HepG2 (cell line): Measurements from ENCODE around the gene PDE2A. TPM values are rescaled to one million over a fixed set of nuclear protein-coding genes. Genes with fewer than 3 reads are reported as not detected.

ENCODE experiments used
- ATAC-seq: fragments of 200-7000 bp; cut with Tn5 transposase; 3 replicates; pipeline ENCODE4 v1.9.1; 2020; ENCODE audit warnings: mild to moderate bottlenecking, moderate library complexity
- BruUV-seq: library from RNA; stranded (reverse); fragments of 400-500 nt; replicated peaks from 2 replicates; lab custom pipeline; 2021; lab: Mats Ljungman, UMichigan
- CTCF ChIA-PET: fragments of 300-600 bp; formaldehyde crosslinking; extraction: SDS; loops from one replicate; lab custom pipeline; 2021; ENCODE audit warnings: low total read pairs, inconsistent platforms, low intra/inter-chr PET ratio; lab: Yijun Ruan, JAX
- POLR2A ChIA-PET: fragments of 350-600 bp; sonication (Branson Sonifier 250); formaldehyde crosslinking; loops from one replicate; lab custom pipeline; 2020; ENCODE audit warnings: antibody characterized with exemption, inconsistent platforms; lab: Yijun Ruan, JAX
- DNase-seq: peaks from one replicate; pipeline ENCODE4 v3.0.0-alpha.2; 2015; ENCODE audit warnings: low spot score
- FAIRE-seq: peaks from 3 replicates; lab custom pipeline; 2011; peaks lifted over from hg19 to GRCh38; lab: Jason Lieb, UNC
- H2AFZ ChIP-seq: one replicate; pipeline ENCODE4 v1.6.1; 2011; ENCODE audit warnings: low read length, inconsistent platforms
- H3K27ac ChIP-seq: fragments of 300-600 bp; 3 replicates; pipeline ENCODE4 v1.8.0; 2011; ENCODE audit warnings: mixed run types, mild to moderate bottlenecking, mixed read lengths, low read length, inconsistent platforms; ENCODE audit not compliant: insufficient read depth; ENCODE audit errors: extremely low read length
- H3K27me3 ChIP-seq, 2 experiments: fragments of 200-600 bp in 1 of 2; 2 replicates in 1 of 2; 3 replicates in 1 of 2; pipeline versions ENCODE4 v1.6.0 to v1.8.0; 2011; ENCODE audit warnings: low read length in 2 of 2, mild to moderate bottlenecking in 2 of 2, moderate library complexity in 2 of 2, inconsistent platforms in 1 of 2; ENCODE audit not compliant: insufficient read depth in 2 of 2, control insufficient read depth in 1 of 2
- H3K36me3 ChIP-seq, 2 experiments: fragments of 200-600 bp in 1 of 2; replicated peaks in 1 of 2; 2 replicates in 1 of 2; 3 replicates in 1 of 2; pipeline versions ENCODE4 v1.5.1 to v1.8.0; 2011; ENCODE audit warnings: low read length in 2 of 2, inconsistent platforms in 1 of 2; ENCODE audit not compliant: insufficient read depth in 2 of 2, control insufficient read depth in 1 of 2
- H3K4me1 ChIP-seq: 2 replicates; pipeline ENCODE4 v1.5.1; 2012; ENCODE audit warnings: low read length, inconsistent platforms; ENCODE audit not compliant: insufficient read depth
- H3K4me2 ChIP-seq: 2 replicates; pipeline ENCODE4 v1.6.0; 2011; ENCODE audit warnings: low read depth, low read length, inconsistent platforms
- H3K4me3 ChIP-seq, 3 experiments: fragments of 200-600 bp in 1 of 3; sonication (generic), shearing (Covaris generic) in 1 of 3; replicated peaks in 1 of 3; 2 replicates each; pipeline ENCODE4 v1.5.1; 2011 to 2016; ENCODE audit warnings: low read length in 3 of 3, inconsistent platforms in 2 of 3, low read depth in 2 of 3, mild to moderate bottlenecking in 2 of 3, control low read depth in 1 of 3, mixed read lengths in 1 of 3; ENCODE audit not compliant: insufficient read depth in 1 of 3
- H3K79me2 ChIP-seq: one replicate; pipeline ENCODE4 v1.6.1; 2011; ENCODE audit warnings: low read length, inconsistent platforms; ENCODE audit not compliant: insufficient read depth
- H3K9ac ChIP-seq: 2 replicates; pipeline ENCODE4 v1.6.0; 2011; ENCODE audit warnings: mild to moderate bottlenecking, low read depth, low read length, inconsistent platforms; ENCODE audit not compliant: insufficient read depth
- H3K9me3 ChIP-seq: 2 replicates; pipeline ENCODE4 v1.5.1; 2012; ENCODE audit warnings: mild to moderate bottlenecking, low read length
- H4K20me1 ChIP-seq: 2 replicates; pipeline ENCODE4 v1.6.0; 2011; ENCODE audit warnings: inconsistent platforms, mild to moderate bottlenecking, low read length, moderate library complexity; ENCODE audit not compliant: insufficient read depth
- HOXA5 ChIP-seq: sonication (generic); formaldehyde crosslinking; IDR thresholded peaks from 2 replicates; pipeline ENCODE4 v1.4.0; 2020; ENCODE audit warnings: missing genetic modification reagents
- KDM3A ChIP-seq: IDR thresholded peaks from 2 replicates; pipeline ENCODE4 v1.6.1; 2018; ENCODE audit warnings: low read depth, missing compliant biosample characterization
- ZNF768 ChIP-seq: sonication (generic); formaldehyde crosslinking; IDR thresholded peaks from 2 replicates; pipeline ENCODE4 v1.4.0; 2020; ENCODE audit warnings: missing genetic modification reagents
- WGBS: methylation state at CpG from one replicate; pipeline ENCODE4 v1.1.6; 2017; ENCODE audit warnings: low lambda C conversion rate; 5-methylcytosine and 5-hydroxymethylcytosine counted together
- in situ Hi-C: cut with HindIII; loops from 2 replicates; pipeline ENCODE4 v1.10.0; 2017; ENCODE audit warnings: low pct_unique_long_range_greater_than_20kb; ENCODE audit not compliant: extremely low pct_ligation_motif_present
- intact Hi-C: fragments of 100-400 bp; cut with micrococcal nuclease; formaldehyde crosslinking; loops from one replicate; pipeline ENCODE4 v1.10.0; 2022; ENCODE audit not compliant: unreplicated experiment
- polyA plus RNA-seq, 8 experiments: library from polyadenylated mRNA; depleted of rRNA in 3 of 8; stranded (reverse) in 7 of 8; unstranded in 1 of 8; fragments of >200 nt; fragmentation: Illumina TruSeq in 4 of 8; extraction: Trizol in 4 of 8; gene quantifications; 2 replicates each; pipeline versions ENCODE4 v1.2.1 to v1.2.3, GENCODE V29; 2011 to 2016; ENCODE audit warnings: low read depth in 4 of 8, missing spikeins in 1 of 8, mixed read lengths in 1 of 8; ENCODE audit not compliant: insufficient read depth in 1 of 8
- total RNA-seq, 5 experiments: library from RNA; depleted of rRNA; stranded (reverse); fragments of >200 nt; fragmentation: Illumina TruSeq; extraction: Trizol; gene quantifications; 2 replicates each; pipeline ENCODE4 v1.2.3, GENCODE V29; 2016; ENCODE audit warnings: low read depth in 1 of 5

Gene PDE2A
- total and polyA plus RNA-seq, 2 of the 13 experiments (the other 11 are each of a cell fraction or from before 2014, with no cell fraction given) = 3.1 TPM; not detected in 1

- H3K27me3 ChIP-seq = peaks cover 3 to 42% of the 10 kb centered on the region in 2 experiments; a peak in 3 of 5 replicates
- ChIA-PET POLR2A (no interaction called here), CTCF (no interaction called here)
- no peaks in the 10 kb centered on the region for H3K9me3 ChIP-seq
- peaks cover 10% of the 10 kb centered on the region; the same call in 1 of the 2 replicates for H3K4me1 ChIP-seq
- H4K20me1 ChIP-seq = no peaks in the 10 kb centered on the region
- no peak overlapping the region for H3K4me3 ChIP-seq
- H3K36me3 ChIP-seq = no peaks in the 10 kb centered on the region
- 25% methylated on average over 6 of the region's 13 CpGs for WGBS
- no TSS peak for BruUV-seq
- H3K27ac ChIP-seq = no peak overlapping the region
- H2AFZ ChIP-seq = no peak overlapping the region
- in situ Hi-C loops = loop anchor here (5.0 kb wide), 1 partner anchor 107 kb away; no protein-coding TSS in a partner anchor
- no peak for FAIRE-seq
- no peak for DNase-seq
- TF ChIP-seq HOXA5 (CRISPR knock-in tag) (no peak), ZNF768 (CRISPR knock-in tag) (0 out of 2 replicates have a peak, but pooled peaks have one; percentile 18)
- intact Hi-C loops = no loop called here
- no peak overlapping the region for H3K9ac ChIP-seq
- ATAC-seq = no peak
- H3K79me2 ChIP-seq = no peaks in the 10 kb centered on the region
- no peak overlapping the region for H3K4me2 ChIP-seq
Observed at GRCh38 chr11:72578991-72579815, 95.0 kb downstream of the PDE2A start.

GRCh38 chr11:72578566-72578965 lies 95.7 kb downstream of the PDE2A start:
- Histone ChIP-seq H3K4me3 (no peak overlapping the region), H3K9me3 (no peaks in the 10 kb centered on the region), H3K9ac (no peak overlapping the region), H3K4me1 (peaks cover 11% of the 10 kb centered on the region; the same call in 1 of the 2 replicates), H3K79me2 (no peaks in the 10 kb centered on the region), H3K27me3 (peaks cover 5 to 47% of the 10 kb centered on the region in 2 experiments; a peak in 4 of 5 replicates), H3K36me3 (no peaks in the 10 kb centered on the region), H3K27ac (no peak overlapping the region), H3K4me2 (no peak overlapping the region), H4K20me1 (no peaks in the 10 kb centered on the region)
- ChIA-PET POLR2A (no interaction called here), CTCF (no interaction called here)
- no peak for ATAC-seq
- FAIRE-seq = no peak
- in situ Hi-C loops = loop anchor here (5.0 kb wide), 1 partner anchor 106 kb away; no protein-coding TSS in a partner anchor
- DNase-seq = no peak
- no TSS peak for BruUV-seq
- TF ChIP-seq KDM3A (CRISPR knock-in tag) = no peak
- TF ChIP-seq, all 625 proteins: peak for 0
- intact Hi-C loops = no loop called here
- no peak overlapping the region for H2AFZ ChIP-seq
- 0% methylated on average over 1 of the region's 5 CpGs for WGBS
